ENCODE measurements around the gene E2F4. TPM values are rescaled to one million over a fixed set of nuclear protein-coding genes. Genes with fewer than 3 reads are reported as not detected.

The E2F4 gene
- total and polyA plus RNA-seq, 2 experiments from 2014 or later, result 67.0 to 135 TPM

GRCh38 chr16:67163164-67163998 is 28.6 kb upstream of the E2F4 start:
- H2AFZ ChIP-seq, result peak overlapping the region; percentile 69
- peaks cover 100% of the 10 kb centered on the region for H3K27me3 ChIP-seq (ENCODE audit: insufficient read depth)
- H3K4me3 Mint-ChIP-seq, result peak overlapping the region; percentile 57
- H3K4me1 ChIP-seq (ENCODE audit: insufficient read depth), result peaks cover 29% of the 10 kb centered on the region; the same call in 1 of the 2 replicates
- H3K9me2 ChIP-seq (ENCODE audit: insufficient read depth), result no peaks in the 10 kb centered on the region
- ATAC-seq (peak; percentile 17), DNase-seq (ENCODE audit: low spot score) (peak; percentile 65)
- no peak overlapping the region for H3K27ac Mint-ChIP-seq
- H3K79me2 ChIP-seq (replicated peaks; ENCODE audit: insufficient read depth), result no peaks in the 10 kb centered on the region
- H3K27ac ChIP-seq (ENCODE audit: low read depth), result no peak overlapping the region
- H3K4me2 ChIP-seq, result peak overlapping the region; percentile 78
- TF ChIP-seq EZH2phosphoT487 (IDR thresholded peaks at IDR 0.05; ENCODE audit: unreplicated experiment) (peak; percentile 19), ZNF462 (CRISPR knock-in tag; IDR thresholded peaks at IDR 0.05) (no peak), EZH2 (IDR thresholded peaks at IDR 0.05; ENCODE audit: low read depth, unreplicated experiment) (peak; percentile 69)
- peaks cover 38% of the 10 kb centered on the region for H3K4me1 Mint-ChIP-seq
- no peaks in the 10 kb centered on the region; the same call in 2 of the 3 replicates for H3K36me3 Mint-ChIP-seq (ENCODE audit: low read depth)
- H3F3A ChIP-seq (replicated peaks; ENCODE audit: low read depth), result peaks cover 12% of the 10 kb centered on the region
- H4K20me1 ChIP-seq (replicated peaks; ENCODE audit: insufficient read depth), result no peaks in the 10 kb centered on the region; the same call in 1 of the 2 replicates
- peak overlapping the region; percentile 49 for H3K4me3 ChIP-seq
- H3K27me3 Mint-ChIP-seq (ENCODE audit: insufficient read depth, low read depth, poor library complexity), result peaks cover 98% of the 10 kb centered on the region
- peaks cover 4% of the 10 kb centered on the region; the same call in 2 of the 3 replicates for H3K9me3 Mint-ChIP-seq
- no peaks in the 10 kb centered on the region for H3K36me3 ChIP-seq (ENCODE audit: insufficient read depth)
